GM12878 (cell line): Measurements from ENCODE around the gene PRICKLE4. TPM values are rescaled to one million over a fixed set of nuclear protein-coding genes. Genes with fewer than 3 reads are reported as not detected.

Source experiments
- ATF7 ChIP-seq: fragments of 450-650 bp; IDR thresholded peaks from 2 replicates; pipeline ENCODE4 v1.6.1; 2016; ENCODE audit warnings: low read depth, mild to moderate bottlenecking
- BACH1 ChIP-seq: fragments of 450-650 bp; IDR thresholded peaks from 2 replicates; pipeline ENCODE4 v1.6.1; 2017; ENCODE audit warnings: mild to moderate bottlenecking, borderline replicate concordance
- BCLAF1 ChIP-seq: fragments of 450-650 bp; IDR thresholded peaks from 2 replicates; pipeline ENCODE4 v1.6.1; 2017; ENCODE audit warnings: antibody characterized with exemption, mild to moderate bottlenecking, moderate library complexity
- BHLHE40 ChIP-seq, 2 experiments: fragments of 450-650 bp in 1 of 2; IDR thresholded peaks; 2 replicates each; pipeline ENCODE4 v1.6.1; 2011 to 2017; ENCODE audit warnings: low read depth in 2 of 2, borderline replicate concordance in 1 of 2, improper control_type of control experiment in 1 of 2, low read length in 1 of 2, mild to moderate bottlenecking in 1 of 2
- BMI1 ChIP-seq: fragments of 450-650 bp; IDR thresholded peaks from 2 replicates; pipeline ENCODE4 v1.6.1; 2016; ENCODE audit warnings: mild to moderate bottlenecking, moderate library complexity, borderline replicate concordance
- CREB1 ChIP-seq: IDR thresholded peaks from 2 replicates; pipeline ENCODE4 v1.6.1; 2012; ENCODE audit warnings: low read depth, mild to moderate bottlenecking, inconsistent platforms
- DPF2 ChIP-seq: fragments of 450-650 bp; IDR thresholded peaks from 2 replicates; pipeline ENCODE4 v1.6.1; 2017; ENCODE audit warnings: mild to moderate bottlenecking
- FOXM1 ChIP-seq: IDR thresholded peaks from 2 replicates; pipeline ENCODE4 v1.6.1; 2012; ENCODE audit warnings: low read depth, mild to moderate bottlenecking, inconsistent platforms, low read length, moderate library complexity
- HCFC1 ChIP-seq: fragments of 150-350 bp; IDR thresholded peaks from 2 replicates; pipeline ENCODE4 v1.6.1; 2014; ENCODE audit warnings: low read length
- HDGF ChIP-seq: fragments of 450-650 bp; IDR thresholded peaks from 2 replicates; pipeline ENCODE4 v1.6.1; 2016; ENCODE audit warnings: antibody characterized with exemption
- MXI1 ChIP-seq: fragments of 150-350 bp; IDR thresholded peaks from 2 replicates; pipeline ENCODE4 v1.6.1; 2011; ENCODE audit warnings: low read depth, mild to moderate bottlenecking, inconsistent platforms, low read length, improper control_type of control experiment
- POLR2A ChIP-seq: IDR thresholded peaks from 2 replicates; pipeline ENCODE4 v1.6.1; 2011; ENCODE audit warnings: low read depth, mild to moderate bottlenecking, low read length
- RAD21 ChIP-seq: IDR thresholded peaks from 2 replicates; pipeline ENCODE4 v1.6.1; 2011; ENCODE audit warnings: mild to moderate bottlenecking, low read depth, low read length, moderate library complexity; ENCODE audit not compliant: insufficient read depth
- REST ChIP-seq: IDR thresholded peaks from 2 replicates; pipeline ENCODE4 v1.6.1; 2012; ENCODE audit warnings: mild to moderate bottlenecking, low read depth, low read length
- SIN3A ChIP-seq: IDR thresholded peaks from 2 replicates; pipeline ENCODE4 v1.6.1; 2012; ENCODE audit warnings: low read depth, low read length, improper control_type of control experiment
- SMAD1 ChIP-seq: fragments of 450-650 bp; IDR thresholded peaks from 2 replicates; pipeline ENCODE4 v1.6.1; 2018; ENCODE audit warnings: mild to moderate bottlenecking, low read depth; ENCODE audit not compliant: partially characterized antibody
- SREBF1 ChIP-seq: IDR thresholded peaks from 2 replicates; pipeline ENCODE4 v1.6.1; 2012; ENCODE audit warnings: mild to moderate bottlenecking, low read length
- polyA plus RNA-seq, 11 experiments: library from polyadenylated mRNA; depleted of rRNA in 4 of 11; unstranded in 6 of 11; stranded (reverse) in 5 of 11; fragments of >200 nt; fragmentation: Nextera tagmentation in 4 of 11; fragmentation: Illumina TruSeq in 1 of 11; extraction: Ambion mirVana in 4 of 11; extraction: Trizol in 1 of 11; gene quantifications; 1 replicate in 1 of 11; 2 replicates in 10 of 11; pipeline versions ENCODE4 v1.2.1 to v1.2.3, GENCODE V29; 2011 to 2016; ENCODE audit warnings: inconsistent platforms in 2 of 11, missing spikeins in 2 of 11, low read depth in 1 of 11
- total RNA-seq, 4 experiments: library from RNA; depleted of rRNA in 3 of 4; stranded (reverse); fragments of >200 nt in 3 of 4; fragmentation: Illumina TruSeq in 1 of 4; extraction: Trizol in 1 of 4; gene quantifications; 2 replicates each; pipeline versions ENCODE4 v1.2.1 to v1.2.3, GENCODE V29; 2013 to 2021
- TF ChIP-seq, protein P1 (sequence below): fragments of 450-650 bp; IDR thresholded peaks from 2 replicates; pipeline ENCODE4 v1.6.1; 2016; ENCODE audit warnings: mild to moderate bottlenecking

Gene PRICKLE4
- total and polyA plus RNA-seq, 10 of the 15 experiments (the other 5 are each of a cell fraction or from before 2014, with no cell fraction given), result 0.33 to 0.85 (median 0.35) TPM; not detected in 7

DNA sequence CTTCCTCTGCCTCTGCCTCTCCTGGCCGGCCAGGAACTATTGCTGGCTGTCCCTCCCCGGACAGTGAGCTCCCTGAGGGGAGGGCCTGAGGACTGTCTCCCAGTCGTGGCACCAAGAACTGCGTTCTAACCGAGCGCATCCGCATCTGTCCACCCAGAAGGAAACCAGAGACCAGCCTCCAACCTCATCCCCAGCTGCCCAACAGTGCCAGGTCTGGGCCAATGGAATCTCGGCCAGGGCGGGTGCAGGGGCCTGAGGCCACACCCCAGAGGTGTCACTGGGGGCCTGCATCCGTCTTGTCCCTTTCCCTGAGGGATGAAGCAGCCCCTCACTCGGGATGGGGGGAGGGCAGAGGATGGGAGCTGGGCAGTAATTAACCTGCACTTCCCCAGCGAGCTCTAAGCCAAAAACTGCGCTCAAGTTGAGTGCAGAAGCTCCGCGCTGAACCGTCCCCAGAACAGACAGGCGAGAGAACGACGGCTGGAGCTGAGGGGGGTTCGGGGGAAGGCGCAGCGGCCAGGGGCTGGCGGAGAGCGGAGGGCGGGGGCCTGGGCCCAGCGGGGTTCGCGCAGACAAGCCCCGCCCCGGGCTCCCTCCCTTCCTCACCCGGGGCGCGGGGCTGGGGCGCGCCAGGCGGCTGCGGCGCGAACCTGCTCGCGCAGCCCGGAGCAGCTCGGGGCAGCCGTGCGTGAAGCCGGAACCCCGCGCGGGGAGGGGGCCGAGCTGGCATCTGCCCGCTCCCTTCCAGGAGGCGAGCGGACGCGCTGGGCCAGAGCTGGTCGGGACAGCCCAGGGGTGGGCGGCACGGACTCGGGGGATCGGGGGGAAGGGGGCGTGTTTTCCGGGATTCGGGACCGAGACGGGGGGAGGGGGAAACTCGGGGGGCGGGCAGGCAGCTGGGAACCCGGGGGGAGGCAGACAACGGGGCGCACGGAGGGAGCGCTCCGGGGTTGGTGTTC lies 46.6 kb upstream of the PRICKLE4 start (continued):
- TF ChIP-seq BACH1 (peak; percentile 86), MXI1 (peak; percentile 78; the same call in 1 of the 2 replicates), HCFC1 (no peak), POLR2A (peak; percentile 80), SIN3A (peak; percentile 36; the same call in 1 of the 2 replicates), SMAD1 (no peak), CREB1 (no peak), BCLAF1 (no peak), ATF7 (0 out of 2 replicates have a peak, but pooled peaks have one; percentile 11), RAD21 (peak; percentile 29; the same call in 1 of the 2 replicates), BMI1 (no peak), FOXM1 (no peak), HDGF (peak; percentile 87), BHLHE40 (IDR thresholded peaks at IDR 0.05; ENCODE audit: borderline replicate concordance in 1 of 2, low read depth in 2 of 2, low read length in 1 of 2) (peak; percentile 9 to 76; a peak in 2 of 4 replicates), SREBF1 (no peak), REST (0 out of 2 replicates have a peak, but pooled peaks have one; percentile 33), DPF2 (peak; percentile 32)
- TF ChIP-seq, protein P1, sequence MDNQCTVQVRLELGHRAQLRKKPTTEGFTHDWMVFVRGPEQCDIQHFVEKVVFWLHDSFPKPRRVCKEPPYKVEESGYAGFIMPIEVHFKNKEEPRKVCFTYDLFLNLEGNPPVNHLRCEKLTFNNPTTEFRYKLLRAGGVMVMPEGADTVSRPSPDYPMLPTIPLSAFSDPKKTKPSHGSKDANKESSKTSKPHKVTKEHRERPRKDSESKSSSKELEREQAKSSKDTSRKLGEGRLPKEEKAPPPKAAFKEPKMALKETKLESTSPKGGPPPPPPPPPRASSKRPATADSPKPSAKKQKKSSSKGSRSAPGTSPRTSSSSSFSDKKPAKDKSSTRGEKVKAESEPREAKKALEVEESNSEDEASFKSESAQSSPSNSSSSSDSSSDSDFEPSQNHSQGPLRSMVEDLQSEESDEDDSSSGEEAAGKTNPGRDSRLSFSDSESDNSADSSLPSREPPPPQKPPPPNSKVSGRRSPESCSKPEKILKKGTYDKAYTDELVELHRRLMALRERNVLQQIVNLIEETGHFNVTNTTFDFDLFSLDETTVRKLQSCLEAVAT, result 0 out of 2 replicates have a peak, but pooled peaks have one; percentile 31
